Spleen (tissue), 7 donors: ENCODE data around the gene SPDYC.

ENCODE experiments used
- POLR2A ChIP-seq, 3 donors: fragments of 450-650 bp; IDR thresholded peaks; one replicate each; pipeline ENCODE4 v1.5.1; 2017; ENCODE audit warnings: antibody characterized with exemption in 3 of 3, mild to moderate bottlenecking in 1 of 3
- TF ChIP-seq, protein P1 (sequence below), 11 experiments: fragments of 200-600 bp in 7 of 11; fragments of 450-650 bp in 4 of 11; sonication (generic) in 4 of 11; IDR thresholded peaks in 8 of 11; conservative IDR thresholded peaks in 3 of 11; 1 replicate in 7 of 11; 2 replicates in 4 of 11; pipeline versions ENCODE4 v1.4.0 to v1.8.0; 2016 to 2021; ENCODE audit warnings: antibody characterized with exemption in 11 of 11, inconsistent platforms in 4 of 11, mild to moderate bottlenecking in 1 of 11
- donor health status: DM: no; HTN: no; CAD: no; lungs with moderate emphysema.
- donor health status: DM: no; HTN: no; CAD: no.
- donor health status: DM: no; HTN: no; CAD: no.

DNA sequence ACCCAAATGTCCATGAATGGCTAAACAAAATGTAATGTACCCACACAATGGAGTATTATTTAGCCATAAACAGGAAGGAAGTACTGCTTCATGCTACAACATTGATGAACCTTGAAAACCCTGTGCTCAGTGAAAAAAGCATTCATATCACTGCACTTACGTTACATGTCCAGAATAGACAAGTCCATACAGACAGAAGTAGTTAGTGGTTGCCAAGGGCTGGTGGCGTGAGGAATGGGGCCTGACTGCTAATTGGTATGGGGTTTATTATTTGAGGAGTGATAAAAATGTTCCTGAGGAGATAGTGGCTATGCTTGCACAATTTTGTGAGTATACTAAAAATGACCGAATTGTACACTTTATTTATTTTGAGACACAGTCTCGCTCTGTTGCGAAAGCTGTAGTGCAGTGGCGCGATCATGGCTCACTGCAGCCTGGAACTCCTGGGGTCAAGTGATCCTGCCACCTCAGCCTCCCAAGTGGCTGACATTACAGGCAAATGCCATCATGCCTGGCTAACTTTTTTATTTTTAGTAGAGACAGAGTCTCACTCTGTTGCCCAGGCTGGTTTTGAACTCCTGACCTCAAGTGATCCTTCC lies 28.0 kb upstream of the SPDYC start:
- TF ChIP-seq, protein P1, sequence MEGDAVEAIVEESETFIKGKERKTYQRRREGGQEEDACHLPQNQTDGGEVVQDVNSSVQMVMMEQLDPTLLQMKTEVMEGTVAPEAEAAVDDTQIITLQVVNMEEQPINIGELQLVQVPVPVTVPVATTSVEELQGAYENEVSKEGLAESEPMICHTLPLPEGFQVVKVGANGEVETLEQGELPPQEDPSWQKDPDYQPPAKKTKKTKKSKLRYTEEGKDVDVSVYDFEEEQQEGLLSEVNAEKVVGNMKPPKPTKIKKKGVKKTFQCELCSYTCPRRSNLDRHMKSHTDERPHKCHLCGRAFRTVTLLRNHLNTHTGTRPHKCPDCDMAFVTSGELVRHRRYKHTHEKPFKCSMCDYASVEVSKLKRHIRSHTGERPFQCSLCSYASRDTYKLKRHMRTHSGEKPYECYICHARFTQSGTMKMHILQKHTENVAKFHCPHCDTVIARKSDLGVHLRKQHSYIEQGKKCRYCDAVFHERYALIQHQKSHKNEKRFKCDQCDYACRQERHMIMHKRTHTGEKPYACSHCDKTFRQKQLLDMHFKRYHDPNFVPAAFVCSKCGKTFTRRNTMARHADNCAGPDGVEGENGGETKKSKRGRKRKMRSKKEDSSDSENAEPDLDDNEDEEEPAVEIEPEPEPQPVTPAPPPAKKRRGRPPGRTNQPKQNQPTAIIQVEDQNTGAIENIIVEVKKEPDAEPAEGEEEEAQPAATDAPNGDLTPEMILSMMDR (IDR thresholded peaks at IDR 0.05 in 8 of 11, conservative IDR thresholded peaks at IDR 0.05 in 3 of 11) = no peak
- no peak for TF ChIP-seq POLR2A (IDR thresholded peaks at IDR 0.05)
